Stimulated activated CD4-positive, alpha-beta T cell treated with anti-CD3 and anti-CD28 coated beads, Interleukin-1b, Interleukin-23, amount 100 ng/mL, for 24 hours (primary cell): ENCODE results near the gene HIVEP3.

Experiments used
- DNase-seq, 4 experiments: peaks; one replicate each; pipeline ENCODE4 v3.0.0-alpha.2; 2020; ENCODE audit warnings: low read depth in 4 of 4, low spot score in 1 of 4

Gene HIVEP3

GRCh38 chr1:41657679-41658295, 260.9 kb downstream of the HIVEP3 start:
- no peak for DNase-seq

GRCh38 chr1:41656825-41657500, 261.8 kb downstream of the HIVEP3 start:
- no peak for DNase-seq

- no peak for DNase-seq
These were observed 262.7 kb downstream of the HIVEP3 start for GRCh38 chr1:41656068-41656467.

GRCh38 chr1:41655632-41656031, 263.1 kb downstream of the HIVEP3 start:
- DNase-seq, result no peak

GRCh38 chr1:41653574-41653973, 265.1 kb downstream of the HIVEP3 start:
- DNase-seq, result no peak

- no peak for DNase-seq
These were observed 266.1 kb downstream of the HIVEP3 start for GRCh38 chr1:41652384-41653265.

GRCh38 chr1:41650028-41650880, 268.5 kb downstream of the HIVEP3 start:
- DNase-seq, result no peak

GRCh38 chr1:41649396-41650027, 269.2 kb downstream of the HIVEP3 start:
- no peak for DNase-seq

- DNase-seq, result no peak
These were observed 269.9 kb downstream of the HIVEP3 start for GRCh38 chr1:41648844-41649243.

GRCh38 chr1:41648230-41648629, 270.5 kb downstream of the HIVEP3 start:
- no peak for DNase-seq

GRCh38 chr1:41647221-41648135, 271.2 kb downstream of the HIVEP3 start:
- no peak for DNase-seq

GRCh38 chr1:41646186-41646585, 272.5 kb downstream of the HIVEP3 start:
- DNase-seq, result no peak

- DNase-seq, result no peak
These were observed 273.7 kb downstream of the HIVEP3 start for GRCh38 chr1:41645062-41645461.

GRCh38 chr1:41642922-41643821, 275.6 kb downstream of the HIVEP3 start:
- DNase-seq, result no peak

GRCh38 chr1:41641941-41642527, 276.7 kb downstream of the HIVEP3 start:
- DNase-seq, result no peak

GRCh38 chr1:41641475-41641814, 277.3 kb downstream of the HIVEP3 start:
- no peak for DNase-seq

- no peak for DNase-seq
These were observed 277.8 kb downstream of the HIVEP3 start for GRCh38 chr1:41640756-41641474.
